Transverse colon (tissue), 4 donors: ENCODE results near the gene DIAPH3.

Experiments
- EP300 ChIP-seq: sonication (generic); formaldehyde crosslinking; IDR thresholded peaks from one replicate; pipeline ENCODE4 v1.6.1; 2017; ENCODE audit warnings: antibody characterized with exemption, low read depth
- POLR2A ChIP-seq: fragments of 450-650 bp; IDR thresholded peaks from one replicate; pipeline ENCODE4 v1.6.1; 2016; ENCODE audit warnings: antibody characterized with exemption, mild to moderate bottlenecking, moderate library complexity
- POLR2AphosphoS5 ChIP-seq, 3 donors: sonication (generic); formaldehyde crosslinking; IDR thresholded peaks; one replicate each; pipeline ENCODE4 v1.6.1; 2016; ENCODE audit warnings: antibody characterized with exemption in 3 of 3
- TF ChIP-seq, protein P1 (sequence below), 5 experiments: fragments of 200-600 bp in 3 of 5; fragments of 450-650 bp in 2 of 5; sonication (generic) in 3 of 5; IDR thresholded peaks; 1 replicate in 2 of 5; 2 replicates in 3 of 5; pipeline ENCODE4 v1.5.1; 2016 to 2017; ENCODE audit warnings: antibody characterized with exemption in 5 of 5, inconsistent platforms in 3 of 5, mild to moderate bottlenecking in 2 of 5, moderate library complexity in 1 of 5

GRCh38 chr13:59671881-59672280 lies 491.8 kb downstream of the DIAPH3 start:
- TF ChIP-seq POLR2AphosphoS5 (IDR thresholded peaks at IDR 0.05), result no peak
- TF ChIP-seq, protein P1, sequence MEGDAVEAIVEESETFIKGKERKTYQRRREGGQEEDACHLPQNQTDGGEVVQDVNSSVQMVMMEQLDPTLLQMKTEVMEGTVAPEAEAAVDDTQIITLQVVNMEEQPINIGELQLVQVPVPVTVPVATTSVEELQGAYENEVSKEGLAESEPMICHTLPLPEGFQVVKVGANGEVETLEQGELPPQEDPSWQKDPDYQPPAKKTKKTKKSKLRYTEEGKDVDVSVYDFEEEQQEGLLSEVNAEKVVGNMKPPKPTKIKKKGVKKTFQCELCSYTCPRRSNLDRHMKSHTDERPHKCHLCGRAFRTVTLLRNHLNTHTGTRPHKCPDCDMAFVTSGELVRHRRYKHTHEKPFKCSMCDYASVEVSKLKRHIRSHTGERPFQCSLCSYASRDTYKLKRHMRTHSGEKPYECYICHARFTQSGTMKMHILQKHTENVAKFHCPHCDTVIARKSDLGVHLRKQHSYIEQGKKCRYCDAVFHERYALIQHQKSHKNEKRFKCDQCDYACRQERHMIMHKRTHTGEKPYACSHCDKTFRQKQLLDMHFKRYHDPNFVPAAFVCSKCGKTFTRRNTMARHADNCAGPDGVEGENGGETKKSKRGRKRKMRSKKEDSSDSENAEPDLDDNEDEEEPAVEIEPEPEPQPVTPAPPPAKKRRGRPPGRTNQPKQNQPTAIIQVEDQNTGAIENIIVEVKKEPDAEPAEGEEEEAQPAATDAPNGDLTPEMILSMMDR (IDR thresholded peaks at IDR 0.05), result no peak
- TF ChIP-seq EP300, result no peak
- no peak for TF ChIP-seq POLR2A
